ENCODE results near the gene PRXL2B. TPM values are rescaled to one million over a fixed set of nuclear protein-coding genes. Genes with fewer than 3 reads are reported as not detected.

Gene PRXL2B
- total and polyA plus RNA-seq, 10 of the 15 experiments (the other 5 are each of a cell fraction or from before 2014, with no cell fraction given) = 0.44 to 5.6 (median 4.0) TPM

- TF ChIP-seq RELB (IDR thresholded peaks at IDR 0.05; ENCODE audit: low read depth) = 0 out of 2 replicates have a peak, but pooled peaks have one; percentile 80
- no peak for TF ChIP-seq CBX5 (IDR thresholded peaks at IDR 0.05; ENCODE audit: low read depth)
- no peak; the same call in 1 of the 2 replicates for TF ChIP-seq WRNIP1 (IDR thresholded peaks at IDR 0.05; ENCODE audit: borderline replicate concordance, low read depth, low read length)
- no peak for TF ChIP-seq FOXK2 (IDR thresholded peaks at IDR 0.05)
- no peak for TF ChIP-seq ZBTB40 (IDR thresholded peaks at IDR 0.05; ENCODE audit: borderline replicate concordance)
- TF ChIP-seq IRF3 (IDR thresholded peaks at IDR 0.05) = no peak
- TF ChIP-seq BACH1 (IDR thresholded peaks at IDR 0.05; ENCODE audit: borderline replicate concordance) = peak; percentile 71; the same call in 1 of the 2 replicates
- peak; percentile 76 for TF ChIP-seq LARP7 (IDR thresholded peaks at IDR 0.05)
- no peak for TF ChIP-seq RFX5 (IDR thresholded peaks at IDR 0.05; ENCODE audit: low read depth, low read length)
- no peak for TF ChIP-seq HDAC2 (IDR thresholded peaks at IDR 0.05)
- no peak for TF ChIP-seq CREB1 (IDR thresholded peaks at IDR 0.05; ENCODE audit: low read depth)
- no peak for TF ChIP-seq TAF1 (IDR thresholded peaks at IDR 0.05; ENCODE audit: borderline replicate concordance, low read depth, low read length)
- TF ChIP-seq ZNF217 (IDR thresholded peaks at IDR 0.05) = no peak
- TF ChIP-seq EZH2 (IDR thresholded peaks at IDR 0.05; ENCODE audit: borderline replicate concordance, control insufficient read depth, low read depth, low read length) = no peak
- TF ChIP-seq FOXM1 (IDR thresholded peaks at IDR 0.05; ENCODE audit: low read depth, low read length) = no peak
- no peak for TF ChIP-seq HDAC6 (IDR thresholded peaks at IDR 0.05; ENCODE audit: unreplicated experiment)
- TF ChIP-seq NR2C1 (IDR thresholded peaks at IDR 0.05) = no peak
- no peak for TF ChIP-seq MYB (IDR thresholded peaks at IDR 0.05; ENCODE audit: borderline replicate concordance, low read depth, low read length)
- no peak for TF ChIP-seq MYC (IDR thresholded peaks at IDR 0.05; ENCODE audit: insufficient read depth, insufficient read length, insufficient replicate concordance, low read length, severe bottlenecking)
- no peak for TF ChIP-seq ZZZ3 (IDR thresholded peaks at IDR 0.05; ENCODE audit: control insufficient read depth, insufficient read length, low read depth)
- no peak for TF ChIP-seq ESRRA (IDR thresholded peaks at IDR 0.05; ENCODE audit: low read length)
- TF ChIP-seq NKRF (conservative IDR thresholded peaks at IDR 0.05) = peak; percentile 48; the same call in 1 of the 2 replicates
- no peak for TF ChIP-seq SP1 (IDR thresholded peaks at IDR 0.05; ENCODE audit: low read depth, low read length)
- TF ChIP-seq PML (IDR thresholded peaks at IDR 0.05; ENCODE audit: low read length) = peak; percentile 13; the same call in 1 of the 2 replicates
Measured at GRCh38 chr1:2548068-2548589, 38.4 kb upstream of the PRXL2B start (continued).

Measured in GM12878 (cell line).